Astrocyte of the spinal cord (primary cell): ENCODE measurements around the gene CRYGN.

Experiments
- DNase-seq: peaks from one replicate; pipeline ENCODE4 v3.0.0; 2011; ENCODE audit warnings: low read depth, low spot score
- H3K4me3 ChIP-seq: 2 replicates; pipeline ENCODE4 v1.5.1; 2011; ENCODE audit warnings: low read depth, mild to moderate bottlenecking, low read length, moderate library complexity
- in situ Hi-C: cut with HindIII; loops from 2 replicates; pipeline ENCODE4 v1.10.0; 2017; ENCODE audit warnings: low sequenced_read_pairs
- TF ChIP-seq, protein P1 (sequence below): IDR thresholded peaks from 2 replicates; pipeline ENCODE4 v1.5.1; 2012; ENCODE audit warnings: low read depth, mild to moderate bottlenecking, low read length, inconsistent platforms

Gene CRYGN

DNA sequence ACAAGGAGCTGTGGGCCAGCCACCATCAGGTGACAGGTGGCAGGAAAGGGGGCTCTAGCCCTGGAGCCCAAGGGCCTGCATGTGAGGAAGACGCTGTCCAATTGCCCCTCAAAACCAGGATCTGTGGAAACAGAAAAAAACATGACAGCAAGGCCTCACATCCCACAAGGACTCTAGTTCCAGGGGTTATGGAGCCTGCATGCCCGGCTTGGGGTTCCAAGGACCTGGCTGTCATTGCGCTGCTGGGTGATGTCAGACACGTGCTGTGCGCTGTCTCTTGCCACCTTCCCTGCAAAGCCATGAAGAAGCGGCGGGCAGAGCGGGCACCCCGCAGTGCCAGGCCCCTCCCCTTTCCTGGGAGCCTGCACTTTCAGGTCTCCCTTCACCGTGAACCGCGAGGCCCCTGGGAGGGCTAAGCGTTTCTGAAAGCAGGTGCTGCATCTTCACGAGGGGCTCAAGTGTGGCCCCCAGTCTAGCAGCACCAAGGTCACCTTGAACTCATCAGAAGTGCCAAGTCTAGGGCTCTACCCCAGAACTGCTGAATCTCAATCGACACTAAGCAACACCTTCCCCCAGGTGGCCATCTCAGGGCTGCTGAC is 15.1 kb upstream of the CRYGN start:
- DNase-seq = no peak

DNA sequence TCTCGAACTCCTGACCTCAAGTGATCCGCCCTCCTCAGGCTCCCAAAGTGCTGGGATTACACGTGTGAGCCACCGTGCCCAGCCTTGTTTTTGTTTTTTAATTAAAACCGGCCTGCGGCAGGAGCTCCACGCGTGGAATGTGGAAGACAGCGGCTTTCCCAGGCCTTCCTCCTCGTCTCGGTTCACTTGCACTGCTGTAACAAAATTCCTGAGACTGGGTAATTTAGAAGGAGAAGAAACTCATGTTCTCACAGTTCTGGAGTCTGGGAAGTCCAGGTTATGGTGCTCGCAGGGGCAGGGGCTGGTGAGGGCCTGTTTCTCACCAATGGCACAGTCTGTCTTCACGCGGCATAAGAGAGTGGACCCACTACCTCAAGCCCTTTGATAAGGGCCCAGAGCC is 14.4 kb upstream of the CRYGN start:
- no peak for DNase-seq
- H3K4me3 ChIP-seq = no peak overlapping the region
- TF ChIP-seq, protein P1, sequence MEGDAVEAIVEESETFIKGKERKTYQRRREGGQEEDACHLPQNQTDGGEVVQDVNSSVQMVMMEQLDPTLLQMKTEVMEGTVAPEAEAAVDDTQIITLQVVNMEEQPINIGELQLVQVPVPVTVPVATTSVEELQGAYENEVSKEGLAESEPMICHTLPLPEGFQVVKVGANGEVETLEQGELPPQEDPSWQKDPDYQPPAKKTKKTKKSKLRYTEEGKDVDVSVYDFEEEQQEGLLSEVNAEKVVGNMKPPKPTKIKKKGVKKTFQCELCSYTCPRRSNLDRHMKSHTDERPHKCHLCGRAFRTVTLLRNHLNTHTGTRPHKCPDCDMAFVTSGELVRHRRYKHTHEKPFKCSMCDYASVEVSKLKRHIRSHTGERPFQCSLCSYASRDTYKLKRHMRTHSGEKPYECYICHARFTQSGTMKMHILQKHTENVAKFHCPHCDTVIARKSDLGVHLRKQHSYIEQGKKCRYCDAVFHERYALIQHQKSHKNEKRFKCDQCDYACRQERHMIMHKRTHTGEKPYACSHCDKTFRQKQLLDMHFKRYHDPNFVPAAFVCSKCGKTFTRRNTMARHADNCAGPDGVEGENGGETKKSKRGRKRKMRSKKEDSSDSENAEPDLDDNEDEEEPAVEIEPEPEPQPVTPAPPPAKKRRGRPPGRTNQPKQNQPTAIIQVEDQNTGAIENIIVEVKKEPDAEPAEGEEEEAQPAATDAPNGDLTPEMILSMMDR = no peak
- in situ Hi-C loops = no loop called here

More for the DNA sequence above, 15.1 kb upstream of the CRYGN start:
- TF ChIP-seq, protein P1 = no peak
- H3K4me3 ChIP-seq = no peak overlapping the region
- in situ Hi-C loops = no loop called here

DNA sequence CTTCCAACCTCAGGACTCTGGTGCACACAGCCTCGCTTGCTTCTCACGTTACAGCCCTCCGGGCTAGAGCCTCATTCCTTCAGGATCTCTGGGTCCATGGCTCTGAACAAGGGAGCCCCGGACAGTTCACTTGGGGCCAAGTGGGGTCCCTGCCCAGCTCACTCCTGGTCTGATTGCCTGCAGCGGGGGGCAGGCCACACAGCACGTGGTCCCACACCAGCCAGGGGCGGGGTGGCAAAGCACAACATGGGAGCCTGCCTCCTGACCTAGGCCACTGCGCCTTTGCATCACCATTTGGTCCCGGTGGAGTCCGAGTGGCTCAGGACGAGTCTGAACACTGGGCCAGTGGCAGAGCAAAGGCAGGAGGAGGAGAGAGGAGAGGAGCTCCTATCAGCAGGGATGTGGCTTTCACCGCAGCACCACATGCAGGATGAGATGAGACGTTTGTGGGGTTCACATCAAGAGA is 13.4 kb upstream of the CRYGN start:
- no peak for DNase-seq
- in situ Hi-C loops = no loop called here
- no peak overlapping the region for H3K4me3 ChIP-seq
- TF ChIP-seq, protein P1 = no peak

DNA sequence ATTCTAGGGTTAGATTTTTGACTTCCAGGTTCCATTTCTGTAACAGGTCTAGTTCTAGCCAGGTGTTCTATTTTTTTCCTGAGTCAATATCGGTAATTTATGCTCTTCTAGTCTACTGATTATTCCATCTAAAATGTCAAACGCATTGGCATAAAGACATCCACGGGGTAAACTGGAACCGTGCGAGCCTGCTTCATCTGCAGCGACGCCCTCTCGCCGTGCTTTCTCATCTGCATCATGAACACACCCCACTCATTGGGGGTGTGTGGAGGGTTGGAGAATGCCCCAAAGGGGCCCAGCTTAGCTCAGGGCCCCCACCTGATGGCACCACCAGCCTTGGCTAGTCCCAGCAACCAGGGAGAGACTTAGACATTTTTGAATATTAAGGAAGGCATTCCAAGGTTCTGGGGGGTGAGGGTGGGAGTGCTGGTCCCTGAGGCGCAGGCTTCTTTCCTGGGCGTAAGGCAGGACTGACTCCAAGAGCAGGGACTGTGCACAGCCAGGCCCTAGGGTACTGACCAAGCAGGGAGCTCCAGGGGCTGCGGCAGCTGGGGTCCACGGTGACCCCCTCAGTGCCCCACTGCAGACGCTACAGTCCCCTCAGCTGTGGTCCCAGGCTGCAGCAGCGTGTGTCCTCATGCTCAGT is 12.9 kb upstream of the CRYGN start:
- no peak for DNase-seq
- TF ChIP-seq, protein P1 = no peak
- no peak overlapping the region for H3K4me3 ChIP-seq
- in situ Hi-C loops = no loop called here

DNA sequence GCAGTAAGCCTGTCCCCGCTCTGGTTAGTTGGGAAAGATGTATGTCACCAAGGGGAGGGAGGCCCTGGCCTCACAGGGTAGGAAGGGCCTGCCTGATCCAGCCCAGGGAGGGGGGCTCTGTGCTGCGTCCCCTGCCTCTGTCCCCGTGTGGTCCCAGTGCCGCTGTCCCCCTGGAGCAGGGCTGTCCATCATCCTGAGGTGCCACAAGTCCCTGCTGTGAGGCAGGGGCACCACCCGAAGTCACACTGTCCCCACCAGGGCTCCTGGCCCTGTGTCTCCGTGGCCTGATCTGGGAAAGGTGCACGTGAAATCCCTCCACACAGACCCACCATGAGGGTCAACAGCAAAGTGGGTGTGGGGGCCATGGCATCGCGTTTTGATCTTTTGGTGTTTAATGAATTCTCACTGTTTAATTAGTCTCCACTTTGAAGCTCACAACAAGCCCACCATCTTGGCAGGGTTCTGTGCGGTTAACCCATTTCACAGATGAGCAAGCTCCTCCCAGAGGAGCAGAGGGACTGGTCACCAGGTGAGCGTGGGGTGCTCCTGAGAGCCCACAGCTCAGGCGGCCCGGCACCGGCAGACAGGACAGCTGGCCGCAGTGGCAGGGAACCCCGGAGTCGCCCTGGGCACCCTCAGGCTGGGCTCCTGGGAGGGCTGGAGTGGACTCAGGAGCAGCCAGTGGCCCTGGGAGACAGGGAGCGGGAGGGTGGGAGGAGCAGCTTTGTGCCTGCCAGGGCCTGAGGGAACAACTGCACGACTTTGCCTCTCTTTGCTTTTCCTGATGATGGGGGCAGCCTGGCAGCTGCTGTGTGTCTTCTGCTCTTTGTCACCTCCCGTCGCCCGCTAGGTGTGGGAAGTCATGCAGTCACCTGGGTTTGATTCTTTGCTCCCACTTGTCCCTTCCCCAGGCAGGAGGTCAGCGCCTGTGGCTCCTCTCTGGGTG is 12.0 kb upstream of the CRYGN start:
- H3K4me3 ChIP-seq = no peak overlapping the region
- DNase-seq = no peak
- TF ChIP-seq, protein P1 = no peak
- in situ Hi-C loops = no loop called here

DNA sequence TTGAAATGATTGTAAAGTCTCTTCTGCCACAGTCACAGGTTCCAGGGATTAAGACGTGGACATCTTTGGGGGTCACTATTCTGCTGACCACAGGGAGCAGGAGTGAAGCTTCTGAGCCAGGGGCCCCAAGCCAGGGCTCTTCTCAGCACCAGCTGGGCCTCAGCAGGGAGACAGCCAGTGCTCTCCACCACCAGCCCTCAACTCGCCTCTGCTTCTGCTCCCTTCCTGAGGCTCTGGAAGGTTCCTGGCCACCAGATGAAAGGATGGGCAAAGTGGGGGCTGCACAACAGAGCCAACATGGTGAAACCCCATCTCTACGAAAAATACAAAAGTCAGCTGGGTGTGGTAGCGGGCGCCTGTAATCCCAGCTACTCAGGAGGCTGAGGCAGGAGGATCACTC is 11.2 kb upstream of the CRYGN start:
- in situ Hi-C loops = no loop called here
- DNase-seq = no peak
- TF ChIP-seq, protein P1 = no peak
- H3K4me3 ChIP-seq = no peak overlapping the region
